Ramos (cell line): ENCODE results near the gene CCT2.
"Not testable (repeated sequence)": the region's sequence is repeated elsewhere in the genome, so short reads cannot be mapped to it uniquely, and the experiment has no call there.

Experiments
- in situ Hi-C: fragments of 300-500 bp; cut with MboI; formaldehyde crosslinking; loops from one replicate; pipeline ENCODE4 v1.14.3; 2022; ENCODE audit warnings: low sequenced_read_pairs; ENCODE audit not compliant: unreplicated experiment

Gene CCT2

GRCh38 chr12:69580074-69580473 is 5.2 kb upstream of the CCT2 start:
- in situ Hi-C loops, result loop anchor here (25.0 kb wide), 1 partner anchor 218 kb away; the partner anchor contains the start of gene YEATS4

- in situ Hi-C loops, result loop anchor here (25.0 kb wide), 1 partner anchor 221 kb away; the partner anchor contains the start of gene YEATS4
These were observed 2.1 kb upstream of the CCT2 start for GRCh38 chr12:69583203-69583602.

GRCh38 chr12:69588527-69588926 is 3.3 kb downstream of the CCT2 start:
- in situ Hi-C loops, result loop anchor here (25.0 kb wide), 1 partner anchor 226 kb away; the partner anchor contains the start of gene YEATS4

- in situ Hi-C loops, result loop anchor here (25.0 kb wide), 1 partner anchor 227 kb away; the partner anchor contains the start of gene YEATS4
These were observed 3.8 kb downstream of the CCT2 start for GRCh38 chr12:69589082-69589481.

GRCh38 chr12:69595689-69596088 is 10.4 kb downstream of the CCT2 start:
- in situ Hi-C loops, result loop anchor here (25.0 kb wide), 1 partner anchor 233 kb away; the partner anchor contains the start of gene YEATS4

- in situ Hi-C loops, result loop anchor here (25.0 kb wide), 1 partner anchor 236 kb away; the partner anchor contains the start of gene YEATS4
These were observed 13.0 kb downstream of the CCT2 start for GRCh38 chr12:69598174-69598753.

GRCh38 chr12:69600804-69601203 is 15.5 kb downstream of the CCT2 start:
- in situ Hi-C loops, result no loop called here

- in situ Hi-C loops, result no loop called here
These were observed 16.9 kb downstream of the CCT2 start for GRCh38 chr12:69601962-69602685.

GRCh38 chr12:69602954-69603353 is 17.7 kb downstream of the CCT2 start:
- in situ Hi-C loops, result no loop called here

GRCh38 chr12:69603556-69603955 is 18.3 kb downstream of the CCT2 start:
- in situ Hi-C loops, result not testable (repeated sequence)

GRCh38 chr12:69604275-69604674 is 19.0 kb downstream of the CCT2 start:
- in situ Hi-C loops, result not testable (repeated sequence)

- in situ Hi-C loops, result no loop called here
These were observed 22.9 kb downstream of the CCT2 start for GRCh38 chr12:69608114-69608513.

GRCh38 chr12:69610126-69610525 is 24.9 kb downstream of the CCT2 start:
- in situ Hi-C loops, result no loop called here

- in situ Hi-C loops, result no loop called here
These were observed 25.5 kb downstream of the CCT2 start, which contains the start of gene LRRC10 for GRCh38 chr12:69610729-69611128. Gene LRRC10, minus strand, starts transcription at chr12:69610907. Its CDS starts 69 bp downstream, at chr12:69610838.

- in situ Hi-C loops, result no loop called here
These were observed 28.1 kb downstream of the CCT2 start for GRCh38 chr12:69613351-69613750.

GRCh38 chr12:69616025-69616424 is 30.8 kb downstream of the CCT2 start:
- in situ Hi-C loops, result no loop called here

- in situ Hi-C loops, result no loop called here
These were observed 33.8 kb downstream of the CCT2 start for GRCh38 chr12:69619050-69619449.

GRCh38 chr12:69620077-69620476 is 34.8 kb downstream of the CCT2 start:
- in situ Hi-C loops, result no loop called here

- in situ Hi-C loops, result no loop called here
These were observed 35.7 kb downstream of the CCT2 start for GRCh38 chr12:69620921-69621320.

- in situ Hi-C loops, result no loop called here
These were observed 36.3 kb downstream of the CCT2 start for GRCh38 chr12:69621551-69621950.

GRCh38 chr12:69623970-69624369 is 38.7 kb downstream of the CCT2 start:
- in situ Hi-C loops, result no loop called here
